ENCODE data around the gene CNPY1. TPM values are rescaled to one million over a fixed set of nuclear protein-coding genes. Genes with fewer than 3 reads are reported as not detected.
A peak's percentile ranks its signal among the peaks of the same experiment; 100 is the strongest.

CNPY1 gene
- total RNA-seq, 1 donor from 2014 or later, result not detected

- TF ChIP-seq CTCF (IDR thresholded peaks at IDR 0.05; ENCODE audit: partially characterized antibody, unreplicated experiment), result no peak
- no peak overlapping the region for H3K27ac Mint-ChIP-seq (ENCODE audit: unreplicated experiment)
These were observed 25.4 kb upstream of the CNPY1 start for GRCh38 chr7:155571581-155572345.

GRCh38 chr7:155570991-155571390 lies 24.6 kb upstream of the CNPY1 start:
- Mint-ChIP-seq H3K27me3 (ENCODE audit: unreplicated experiment) (no peaks in the 10 kb centered on the region), H3K4me1 (ENCODE audit: low read depth, unreplicated experiment) (no peaks in the 10 kb centered on the region), H3K27ac (ENCODE audit: unreplicated experiment) (no peak overlapping the region), H3K9me3 (ENCODE audit: unreplicated experiment) (peaks cover 4% of the 10 kb centered on the region), H3K36me3 (ENCODE audit: unreplicated experiment) (no peaks in the 10 kb centered on the region), H3K4me3 (ENCODE audit: unreplicated experiment) (no peak overlapping the region)
- no peak for DNase-seq
- no peak for TF ChIP-seq CTCF (IDR thresholded peaks at IDR 0.05; ENCODE audit: partially characterized antibody, unreplicated experiment)

More at GRCh38 chr7:155571581-155572345, 25.4 kb upstream of the CNPY1 start:
- no peaks in the 10 kb centered on the region for H3K27me3 Mint-ChIP-seq (ENCODE audit: unreplicated experiment)
- no peak overlapping the region for H3K4me3 Mint-ChIP-seq (ENCODE audit: unreplicated experiment)
- H3K36me3 Mint-ChIP-seq (ENCODE audit: unreplicated experiment), result no peaks in the 10 kb centered on the region
- DNase-seq, result no peak
- no peaks in the 10 kb centered on the region for H3K4me1 Mint-ChIP-seq (ENCODE audit: low read depth, unreplicated experiment)
- H3K9me3 Mint-ChIP-seq (ENCODE audit: unreplicated experiment), result peaks cover 4% of the 10 kb centered on the region

GRCh38 chr7:155570171-155570958 lies 24.0 kb upstream of the CNPY1 start:
- TF ChIP-seq CTCF (IDR thresholded peaks at IDR 0.05; ENCODE audit: partially characterized antibody, unreplicated experiment), result no peak

GRCh38 chr7:155569681-155570080 lies 23.3 kb upstream of the CNPY1 start:
- Mint-ChIP-seq H3K4me3 (ENCODE audit: unreplicated experiment) (peak overlapping the region; percentile 18), H3K36me3 (ENCODE audit: unreplicated experiment) (no peaks in the 10 kb centered on the region), H3K27me3 (ENCODE audit: unreplicated experiment) (no peaks in the 10 kb centered on the region), H3K9me3 (ENCODE audit: unreplicated experiment) (peaks cover 4% of the 10 kb centered on the region), H3K4me1 (ENCODE audit: low read depth, unreplicated experiment) (no peaks in the 10 kb centered on the region), H3K27ac (ENCODE audit: unreplicated experiment) (no peak overlapping the region)
- TF ChIP-seq CTCF (IDR thresholded peaks at IDR 0.05; ENCODE audit: partially characterized antibody, unreplicated experiment), result no peak
- no peak for DNase-seq

More at GRCh38 chr7:155570171-155570958, 24.0 kb upstream of the CNPY1 start:
- Mint-ChIP-seq H3K4me1 (ENCODE audit: low read depth, unreplicated experiment) (no peaks in the 10 kb centered on the region), H3K4me3 (ENCODE audit: unreplicated experiment) (peak overlapping the region; percentile 18), H3K36me3 (ENCODE audit: unreplicated experiment) (no peaks in the 10 kb centered on the region), H3K27ac (ENCODE audit: unreplicated experiment) (no peak overlapping the region), H3K27me3 (ENCODE audit: unreplicated experiment) (no peaks in the 10 kb centered on the region), H3K9me3 (ENCODE audit: unreplicated experiment) (peaks cover 4% of the 10 kb centered on the region)
- no peak for DNase-seq
